Vagina (tissue), 2 donors: Measurements from ENCODE around the gene STX16. TPM values are rescaled to one million over a fixed set of nuclear protein-coding genes. Genes with fewer than 3 reads are reported as not detected.

Source experiments
- DNase-seq, 2 donors: peaks; one replicate each; pipeline ENCODE4 v3.0.0-alpha.2; 2017; ENCODE audit errors: extremely low spot score in 2 of 2
- H3K27ac ChIP-seq: fragments of 200-600 bp; sonication (generic); one replicate; pipeline ENCODE4 v1.5.1; 2019
- H3K27me3 ChIP-seq: fragments of 200-600 bp; sonication (generic); one replicate; pipeline ENCODE4 v1.5.1; 2019
- H3K36me3 ChIP-seq, 2 donors: fragments of 200-600 bp; sonication (generic); one replicate each; pipeline ENCODE4 v1.5.1; 2017 to 2019
- H3K4me1 ChIP-seq: fragments of 200-600 bp; sonication (generic); one replicate; pipeline ENCODE4 v1.5.1; 2019
- H3K4me3 ChIP-seq, 2 donors: fragments of 200-600 bp; sonication (generic); 1 replicate in 1 of 2; 2 replicates in 1 of 2; pipeline ENCODE4 v1.5.1; 2016 to 2019
- H3K9me3 ChIP-seq: fragments of 200-600 bp; sonication (generic); one replicate; pipeline ENCODE4 v1.5.1; 2019
- CTCF ChIP-seq, 3 experiments: fragments of 450-650 bp in 2 of 3; fragments of 200-600 bp in 1 of 3; sonication (generic) in 1 of 3; IDR thresholded peaks; one replicate each; pipeline ENCODE4 v1.5.1; 2017 to 2019; ENCODE audit warnings: antibody characterized with exemption in 3 of 3, mild to moderate bottlenecking in 2 of 3, moderate library complexity in 2 of 3
- POLR2A ChIP-seq, 2 donors: fragments of 450-650 bp; IDR thresholded peaks; one replicate each; pipeline ENCODE4 v1.6.1; 2017; ENCODE audit warnings: antibody characterized with exemption in 2 of 2, mild to moderate bottlenecking in 2 of 2, moderate library complexity in 2 of 2
- POLR2AphosphoS5 ChIP-seq, 2 donors: sonication (generic); formaldehyde crosslinking; IDR thresholded peaks; one replicate each; pipeline ENCODE4 v1.9.0; 2017; ENCODE audit warnings: antibody characterized with exemption in 2 of 2, mild to moderate bottlenecking in 2 of 2, low read depth in 1 of 2; ENCODE audit not compliant: insufficient read depth in 1 of 2
- intact Hi-C: fragments of 100-400 bp; cut with DNase I; formaldehyde crosslinking; loops from one replicate; pipeline ENCODE4 v1.15.1; 2023
- total RNA-seq: library from RNA; depleted of rRNA; stranded (reverse); fragments of >200 nt; gene quantifications from one replicate; pipeline ENCODE4 v1.2.3, GENCODE V29; 2016

Gene STX16
- total RNA-seq, 1 donor from 2014 or later = 49.4 TPM

- TF ChIP-seq POLR2A (IDR thresholded peaks at IDR 0.05) (no peak), CTCF (IDR thresholded peaks at IDR 0.05) (no peak), POLR2AphosphoS5 (IDR thresholded peaks at IDR 0.05; ENCODE audit: insufficient read depth in 1 of 2, low read depth in 1 of 2) (no peak)
- peaks cover 0 to 61% of the 10 kb centered on the region in 2 donors for H3K36me3 ChIP-seq
- no peak overlapping the region for H3K4me3 ChIP-seq
- intact Hi-C loops = no loop called here
- no peaks in the 10 kb centered on the region for H3K4me1 ChIP-seq
- DNase-seq = no peak
- H3K27ac ChIP-seq = no peak overlapping the region
- no peaks in the 10 kb centered on the region for H3K27me3 ChIP-seq
- H3K9me3 ChIP-seq = no peaks in the 10 kb centered on the region
These were observed 17.8 kb downstream of the STX16 start for GRCh38 chr20:58668901-58669286.

DNA sequence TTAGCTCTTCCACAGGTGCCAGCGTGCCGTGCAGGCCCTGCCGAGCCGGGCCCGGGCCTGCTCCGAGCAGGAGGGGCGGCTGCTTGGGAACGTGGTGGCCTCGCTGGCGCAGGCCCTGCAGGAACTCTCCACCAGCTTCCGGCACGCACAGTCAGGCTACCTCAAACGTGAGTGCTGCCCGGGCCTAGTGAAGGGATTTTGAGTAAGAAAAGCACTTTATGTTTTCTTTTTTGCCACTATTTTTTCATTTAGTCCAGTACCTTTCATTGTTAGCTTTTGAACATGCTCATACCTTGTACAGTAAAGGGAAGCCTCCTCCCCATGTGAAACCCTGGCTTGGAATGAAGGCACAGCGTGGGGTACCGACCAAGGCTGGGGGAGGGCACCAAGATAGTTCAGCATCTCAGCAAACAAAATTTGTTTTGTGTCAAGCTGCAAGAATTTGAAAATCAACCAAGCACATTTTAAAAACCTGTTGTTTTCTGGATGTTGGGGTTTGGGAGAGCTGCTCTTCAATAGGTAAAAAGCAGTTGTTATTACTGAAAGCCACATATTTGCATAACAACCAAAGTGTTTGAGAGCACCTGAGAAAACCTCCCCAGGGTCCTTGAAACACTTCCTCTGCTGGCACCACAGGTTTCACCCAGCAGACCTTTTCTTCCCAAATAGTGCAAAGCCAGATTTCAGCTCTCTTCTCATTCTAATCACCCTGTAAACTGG lies 18.4 kb downstream of the STX16 start:
- no peak overlapping the region for H3K27ac ChIP-seq

DNA sequence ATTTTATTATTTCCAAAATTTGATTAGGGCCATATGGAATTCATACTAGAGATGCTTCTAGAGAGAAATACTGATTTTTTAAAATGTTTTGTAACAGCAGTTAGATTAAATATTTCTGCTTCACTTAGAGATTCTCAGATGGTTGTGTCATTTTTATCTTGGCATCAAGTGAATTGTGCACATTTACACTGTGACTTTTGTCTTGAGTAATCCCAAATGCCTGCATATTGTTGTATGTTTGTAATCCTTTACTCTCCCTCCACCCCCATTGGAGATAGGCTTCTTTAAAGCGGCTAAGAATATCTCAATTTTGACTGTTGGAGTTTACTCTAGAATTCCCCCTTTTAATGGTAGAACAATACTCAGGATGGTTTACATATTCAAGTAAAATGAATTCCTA lies 19.0 kb downstream of the STX16 start:
- Histone ChIP-seq H3K4me1 (no peaks in the 10 kb centered on the region), H3K9me3 (no peaks in the 10 kb centered on the region), H3K4me3 (no peak overlapping the region), H3K27me3 (no peaks in the 10 kb centered on the region), H3K36me3 (peaks cover 0 to 71% of the 10 kb centered on the region in 2 donors), H3K27ac (no peak overlapping the region)
- intact Hi-C loops = no loop called here
- DNase-seq = no peak
- no peak for TF ChIP-seq POLR2AphosphoS5 (IDR thresholded peaks at IDR 0.05; ENCODE audit: insufficient read depth in 1 of 2, low read depth in 1 of 2)
- no peak for TF ChIP-seq POLR2A (IDR thresholded peaks at IDR 0.05)
- TF ChIP-seq CTCF (IDR thresholded peaks at IDR 0.05) = no peak

More for the DNA sequence above, 18.4 kb downstream of the STX16 start:
- Histone ChIP-seq H3K4me3 (no peak overlapping the region), H3K27me3 (no peaks in the 10 kb centered on the region), H3K4me1 (no peaks in the 10 kb centered on the region), H3K9me3 (no peaks in the 10 kb centered on the region), H3K36me3 (peaks cover 0 to 64% of the 10 kb centered on the region in 2 donors)
- no peak for DNase-seq
- TF ChIP-seq CTCF (IDR thresholded peaks at IDR 0.05) = no peak
- TF ChIP-seq POLR2AphosphoS5 (IDR thresholded peaks at IDR 0.05; ENCODE audit: insufficient read depth in 1 of 2, low read depth in 1 of 2) = no peak
- TF ChIP-seq POLR2A (IDR thresholded peaks at IDR 0.05) = no peak
- intact Hi-C loops = no loop called here

GRCh38 chr20:58670659-58671058 lies 19.6 kb downstream of the STX16 start:
- H3K27ac ChIP-seq = no peak overlapping the region
- intact Hi-C loops = no loop called here
- H3K36me3 ChIP-seq = peaks cover 0 to 76% of the 10 kb centered on the region in 2 donors
- no peak for DNase-seq
- no peaks in the 10 kb centered on the region for H3K9me3 ChIP-seq
- no peaks in the 10 kb centered on the region for H3K27me3 ChIP-seq
- TF ChIP-seq POLR2A (IDR thresholded peaks at IDR 0.05) (no peak), CTCF (IDR thresholded peaks at IDR 0.05) (no peak), POLR2AphosphoS5 (IDR thresholded peaks at IDR 0.05; ENCODE audit: insufficient read depth in 1 of 2, low read depth in 1 of 2) (no peak)
- H3K4me3 ChIP-seq = no peak overlapping the region
- H3K4me1 ChIP-seq = no peaks in the 10 kb centered on the region

- H3K36me3 ChIP-seq = peaks cover 0 to 69% of the 10 kb centered on the region in 2 donors
- intact Hi-C loops = no loop called here
- no peak for DNase-seq
- no peak overlapping the region for H3K4me3 ChIP-seq
- H3K27ac ChIP-seq = no peak overlapping the region
- no peaks in the 10 kb centered on the region for H3K27me3 ChIP-seq
- no peak for TF ChIP-seq POLR2A (IDR thresholded peaks at IDR 0.05)
- TF ChIP-seq POLR2AphosphoS5 (IDR thresholded peaks at IDR 0.05; ENCODE audit: insufficient read depth in 1 of 2, low read depth in 1 of 2) = no peak
- TF ChIP-seq CTCF (IDR thresholded peaks at IDR 0.05) = no peak
- H3K9me3 ChIP-seq = no peaks in the 10 kb centered on the region
- H3K4me1 ChIP-seq = no peaks in the 10 kb centered on the region
These were observed 22.0 kb downstream of the STX16 start for GRCh38 chr20:58673119-58673518.
